K562 (cell line): Measurements from ENCODE around the gene ACOT2.

Experiments used
- PYGO2 ChIP-seq: fragments of 450-650 bp; IDR thresholded peaks from 2 replicates; pipeline ENCODE4 v1.6.1; 2016; ENCODE audit warnings: mild to moderate bottlenecking, missing genetic modification characterization, moderate library complexity, missing compliant biosample characterization
- RFX1 ChIP-seq: fragments of 450-650 bp; IDR thresholded peaks from 2 replicates; pipeline ENCODE4 v1.6.1; 2016; ENCODE audit warnings: mild to moderate bottlenecking, moderate library complexity
- ZNF644 ChIP-seq: fragments of 200-800 bp; sonication (Bioruptor generic); IDR thresholded peaks from 2 replicates; pipeline ENCODE4 v1.6.1; 2016; ENCODE audit warnings: low read depth, missing genetic modification characterization, missing compliant biosample characterization
- TF ChIP-seq, protein P1 (sequence below): fragments of 200-800 bp; sonication (Bioruptor generic); IDR thresholded peaks from 2 replicates; pipeline ENCODE4 v1.6.1; 2016; ENCODE audit warnings: missing genetic modification characterization, missing compliant biosample characterization

DNA sequence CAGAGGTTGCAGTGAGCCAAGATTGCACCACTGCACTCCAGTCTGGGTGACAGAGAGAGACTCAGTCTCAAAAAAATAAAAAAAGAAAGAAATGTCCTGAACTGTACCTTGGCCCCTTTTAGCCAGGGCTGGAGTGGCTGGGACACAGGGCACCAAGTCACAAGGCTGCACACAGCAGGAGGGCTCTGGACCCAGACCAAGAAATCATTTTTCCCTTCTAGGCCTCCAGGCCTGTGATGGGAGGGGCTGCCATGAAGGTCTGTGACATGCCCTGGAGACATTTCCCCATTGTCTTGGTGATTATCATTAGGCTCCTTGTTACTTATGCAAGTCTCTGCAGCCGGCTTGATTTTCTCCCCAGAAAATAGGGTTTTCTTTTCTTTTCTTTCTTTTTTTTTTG, 38.2 kb downstream of the ACOT2 start:
- TF ChIP-seq ZNF644 (no peak), PYGO2 (tag) (no peak), RFX1 (peak; percentile 14; the same call in 1 of the 2 replicates)
- TF ChIP-seq, protein P1, sequence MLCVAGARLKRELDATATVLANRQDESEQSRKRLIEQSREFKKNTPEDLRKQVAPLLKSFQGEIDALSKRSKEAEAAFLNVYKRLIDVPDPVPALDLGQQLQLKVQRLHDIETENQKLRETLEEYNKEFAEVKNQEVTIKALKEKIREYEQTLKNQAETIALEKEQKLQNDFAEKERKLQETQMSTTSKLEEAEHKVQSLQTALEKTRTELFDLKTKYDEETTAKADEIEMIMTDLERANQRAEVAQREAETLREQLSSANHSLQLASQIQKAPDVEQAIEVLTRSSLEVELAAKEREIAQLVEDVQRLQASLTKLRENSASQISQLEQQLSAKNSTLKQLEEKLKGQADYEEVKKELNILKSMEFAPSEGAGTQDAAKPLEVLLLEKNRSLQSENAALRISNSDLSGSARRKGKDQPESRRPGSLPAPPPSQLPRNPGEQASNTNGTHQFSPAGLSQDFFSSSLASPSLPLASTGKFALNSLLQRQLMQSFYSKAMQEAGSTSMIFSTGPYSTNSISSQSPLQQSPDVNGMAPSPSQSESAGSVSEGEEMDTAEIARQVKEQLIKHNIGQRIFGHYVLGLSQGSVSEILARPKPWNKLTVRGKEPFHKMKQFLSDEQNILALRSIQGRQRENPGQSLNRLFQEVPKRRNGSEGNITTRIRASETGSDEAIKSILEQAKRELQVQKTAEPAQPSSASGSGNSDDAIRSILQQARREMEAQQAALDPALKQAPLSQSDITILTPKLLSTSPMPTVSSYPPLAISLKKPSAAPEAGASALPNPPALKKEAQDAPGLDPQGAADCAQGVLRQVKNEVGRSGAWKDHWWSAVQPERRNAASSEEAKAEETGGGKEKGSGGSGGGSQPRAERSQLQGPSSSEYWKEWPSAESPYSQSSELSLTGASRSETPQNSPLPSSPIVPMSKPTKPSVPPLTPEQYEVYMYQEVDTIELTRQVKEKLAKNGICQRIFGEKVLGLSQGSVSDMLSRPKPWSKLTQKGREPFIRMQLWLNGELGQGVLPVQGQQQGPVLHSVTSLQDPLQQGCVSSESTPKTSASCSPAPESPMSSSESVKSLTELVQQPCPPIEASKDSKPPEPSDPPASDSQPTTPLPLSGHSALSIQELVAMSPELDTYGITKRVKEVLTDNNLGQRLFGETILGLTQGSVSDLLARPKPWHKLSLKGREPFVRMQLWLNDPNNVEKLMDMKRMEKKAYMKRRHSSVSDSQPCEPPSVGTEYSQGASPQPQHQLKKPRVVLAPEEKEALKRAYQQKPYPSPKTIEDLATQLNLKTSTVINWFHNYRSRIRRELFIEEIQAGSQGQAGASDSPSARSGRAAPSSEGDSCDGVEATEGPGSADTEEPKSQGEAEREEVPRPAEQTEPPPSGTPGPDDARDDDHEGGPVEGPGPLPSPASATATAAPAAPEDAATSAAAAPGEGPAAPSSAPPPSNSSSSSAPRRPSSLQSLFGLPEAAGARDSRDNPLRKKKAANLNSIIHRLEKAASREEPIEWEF = no peak
